ENCODE results near the gene TOX3.

The TOX3 gene

GRCh38 chr16:52494145-52494544 is 52.8 kb downstream of the TOX3 start:
- DNase-seq (ENCODE audit: low read depth in 2 of 3, low spot score in 1 of 3) = no peak

DNA sequence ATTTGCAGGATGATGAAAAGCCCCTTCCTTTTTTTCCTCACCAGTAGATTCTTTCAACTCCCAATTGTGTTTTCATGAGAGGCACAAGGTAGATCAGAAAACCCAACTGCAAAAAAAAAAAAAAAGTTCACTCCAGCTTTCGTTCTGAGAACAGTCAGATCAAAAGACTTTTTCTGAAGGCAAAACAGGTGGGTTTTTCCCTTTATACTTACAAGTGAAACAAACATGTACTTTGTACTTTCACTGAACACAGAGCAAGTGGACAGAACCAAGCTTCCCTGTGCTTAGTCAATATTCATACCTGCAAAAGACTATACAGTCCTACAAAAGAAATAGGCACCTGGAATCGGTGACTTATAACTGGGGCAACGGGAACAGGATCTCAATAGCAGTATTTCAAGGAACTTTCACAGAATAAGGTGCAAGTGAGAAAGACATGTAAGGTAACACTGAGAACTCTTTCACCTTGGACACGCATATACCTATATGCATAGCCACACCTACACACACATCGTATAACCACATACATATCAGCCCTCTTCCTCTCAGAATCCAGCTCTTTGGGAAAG is 54.1 kb downstream of the TOX3 start:
- no peak for DNase-seq (ENCODE audit: low read depth in 2 of 3, low spot score in 1 of 3)

- DNase-seq (ENCODE audit: low read depth in 2 of 3, low spot score in 1 of 3) = no peak
Observed at GRCh38 chr16:52491216-52491615, 55.7 kb downstream of the TOX3 start.

DNA sequence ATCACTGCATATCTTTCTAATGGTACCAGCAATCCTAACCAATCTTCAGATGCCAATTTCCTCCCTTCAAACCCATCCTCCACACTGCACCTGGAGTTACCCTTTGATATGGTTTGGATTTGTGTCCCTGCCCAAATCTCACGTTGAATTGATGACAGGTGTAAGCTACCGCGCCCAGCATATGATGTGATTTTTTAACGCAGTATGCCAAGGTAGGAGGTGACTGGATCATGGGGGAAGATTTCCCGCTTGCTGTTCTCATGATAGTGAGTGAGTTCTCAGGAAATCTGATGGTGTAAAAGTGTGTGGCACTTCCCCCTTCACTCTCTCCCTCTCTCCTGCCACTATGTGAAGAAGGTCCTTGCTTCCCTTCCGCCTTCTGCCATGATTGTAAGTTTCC is 57.0 kb downstream of the TOX3 start:
- DNase-seq (ENCODE audit: low read depth in 2 of 3, low spot score in 1 of 3) = no peak

DNA sequence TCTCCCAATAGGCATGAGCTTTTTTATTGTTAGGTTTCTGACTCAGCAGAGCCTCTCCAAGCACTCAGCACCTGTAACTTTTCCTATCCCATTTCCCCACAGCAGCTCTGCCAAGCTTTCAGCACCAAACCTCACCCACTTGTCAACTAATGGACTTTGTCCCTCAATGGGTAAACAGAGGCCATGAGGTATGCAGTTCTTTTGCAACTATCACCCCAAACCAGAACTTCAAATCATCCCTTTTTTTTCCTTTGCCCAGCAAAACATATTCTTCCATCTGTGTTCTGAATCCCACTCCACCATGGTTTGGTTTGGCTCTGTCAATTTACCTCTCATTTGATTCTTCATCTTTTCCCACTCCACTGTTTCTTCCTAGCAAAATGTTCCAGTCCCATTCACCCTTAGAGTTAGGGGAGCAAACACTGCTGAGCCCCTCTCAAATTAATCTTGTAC is 58.1 kb downstream of the TOX3 start:
- no peak for DNase-seq (ENCODE audit: low read depth in 2 of 3, low spot score in 1 of 3)

DNA sequence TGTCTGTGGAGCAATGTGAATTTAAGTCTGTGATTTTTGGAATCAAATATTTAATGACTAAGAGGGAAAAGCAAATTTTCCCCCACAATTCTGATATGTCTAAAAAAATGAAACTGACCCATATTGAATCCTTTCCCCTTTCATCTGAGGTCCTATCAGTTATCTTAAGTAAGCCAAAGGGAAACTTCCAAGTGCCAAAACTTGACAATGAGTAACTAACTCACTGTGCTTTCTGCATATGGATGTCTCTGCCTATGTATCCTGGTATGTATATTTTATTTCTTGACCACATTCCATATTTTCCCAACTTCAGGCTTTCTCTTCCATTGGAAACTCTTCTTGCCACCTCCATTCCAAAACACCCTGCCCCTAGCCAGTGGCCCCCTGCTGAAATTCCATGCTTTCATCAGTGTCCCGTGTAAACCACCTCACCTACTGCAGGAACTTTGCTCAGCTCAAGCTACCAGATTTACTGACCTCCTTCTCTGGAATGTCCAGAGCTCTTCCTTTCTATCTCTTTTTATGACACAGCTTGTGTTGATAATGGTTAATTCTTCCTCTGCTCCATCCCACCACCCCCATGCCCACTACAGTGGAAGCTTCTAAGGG is 59.0 kb downstream of the TOX3 start:
- DNase-seq (ENCODE audit: low read depth in 2 of 3, low spot score in 1 of 3) = no peak

- no peak for DNase-seq (ENCODE audit: low read depth in 2 of 3, low spot score in 1 of 3)
Observed at GRCh38 chr16:52480237-52480636, 66.7 kb downstream of the TOX3 start.

DNA sequence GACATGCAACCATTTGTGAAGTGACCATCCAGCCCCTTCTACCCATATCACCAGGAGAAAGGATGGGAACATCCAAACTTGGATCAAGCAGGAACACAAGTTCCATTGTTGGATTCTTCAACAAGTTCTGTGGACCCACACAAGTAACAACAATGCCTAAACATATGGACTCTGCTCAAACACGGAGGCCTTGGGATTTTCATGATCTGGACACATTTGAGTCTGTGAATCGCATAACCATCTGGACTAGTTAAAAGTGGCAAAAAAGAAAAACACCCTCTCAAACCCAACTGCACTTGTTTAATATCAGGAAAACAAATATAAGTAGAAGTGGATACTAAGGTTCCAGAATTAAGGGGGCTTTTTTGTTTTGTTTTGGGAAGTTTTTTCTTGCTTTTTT is 70.8 kb downstream of the TOX3 start:
- no peak for DNase-seq (ENCODE audit: low read depth in 2 of 3, low spot score in 1 of 3)

GRCh38 chr16:52474679-52475078 is 72.3 kb downstream of the TOX3 start:
- DNase-seq (ENCODE audit: low read depth in 2 of 3, low spot score in 1 of 3) = no peak

GRCh38 chr16:52473096-52473495 is 73.8 kb downstream of the TOX3 start:
- DNase-seq (ENCODE audit: low read depth in 2 of 3, low spot score in 1 of 3) = no peak

DNA sequence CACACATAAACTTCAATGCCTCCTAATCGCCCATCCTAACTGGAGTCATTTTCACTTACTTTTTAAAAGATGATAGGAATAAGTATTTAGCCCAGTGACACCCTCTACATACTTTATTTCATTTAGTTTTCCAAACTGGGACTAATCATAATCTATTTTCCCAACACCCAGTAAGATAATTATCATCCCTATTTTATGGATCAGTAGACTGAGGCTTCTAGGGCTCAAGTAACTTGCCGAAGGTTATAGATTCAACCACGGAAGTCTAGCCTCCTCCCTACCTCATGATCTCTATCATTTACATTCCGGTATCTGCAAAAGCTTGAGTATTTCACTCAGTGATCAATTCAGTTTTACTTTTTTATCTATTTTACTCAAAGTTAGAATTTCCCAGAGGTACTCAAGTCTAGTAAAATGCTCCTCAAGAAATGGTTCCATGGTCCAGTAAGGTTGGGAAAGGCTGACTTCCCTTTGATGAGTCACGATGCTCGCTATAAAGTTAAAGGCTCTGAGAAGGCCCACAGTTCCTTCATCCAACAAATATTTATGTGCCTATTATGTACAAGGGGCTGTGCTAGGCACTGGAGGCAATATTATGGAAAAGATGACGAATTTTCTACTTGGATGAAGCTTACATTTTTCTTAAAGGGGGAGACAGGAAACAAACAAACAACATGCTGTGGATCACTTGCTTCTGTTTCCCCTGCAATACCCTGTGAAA is 75.1 kb downstream of the TOX3 start:
- DNase-seq (ENCODE audit: low read depth in 2 of 3, low spot score in 1 of 3) = no peak

GRCh38 chr16:52470585-52470984 is 76.4 kb downstream of the TOX3 start:
- no peak for DNase-seq (ENCODE audit: low read depth in 2 of 3, low spot score in 1 of 3)

DNA sequence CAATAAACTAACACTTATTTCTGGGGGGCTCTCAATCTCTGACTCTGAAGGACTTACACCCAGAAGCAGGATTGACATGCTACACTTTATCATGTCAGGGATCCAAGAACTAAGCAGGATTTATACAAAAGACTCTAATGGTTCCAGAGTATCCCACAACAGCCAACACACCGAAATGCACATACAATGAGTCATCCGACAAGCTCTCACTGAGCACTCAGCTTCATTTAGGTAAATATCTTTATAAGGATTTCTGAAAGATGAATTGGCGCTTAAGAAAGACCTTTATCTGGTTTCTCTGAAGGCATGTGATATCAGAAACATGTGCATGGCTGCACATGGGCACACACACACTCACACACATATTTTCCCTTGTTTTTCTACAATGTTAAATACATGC is 77.2 kb downstream of the TOX3 start:
- no peak for DNase-seq (ENCODE audit: low read depth in 2 of 3, low spot score in 1 of 3)

- DNase-seq (ENCODE audit: low read depth in 2 of 3, low spot score in 1 of 3) = no peak
Observed at GRCh38 chr16:52469091-52469490, 77.9 kb downstream of the TOX3 start.

GRCh38 chr16:52467753-52468152 is 79.2 kb downstream of the TOX3 start:
- no peak for DNase-seq (ENCODE audit: low read depth in 2 of 3, low spot score in 1 of 3)

GRCh38 chr16:52466994-52467393 is 79.9 kb downstream of the TOX3 start:
- DNase-seq (ENCODE audit: low read depth in 2 of 3, low spot score in 1 of 3) = no peak

GRCh38 chr16:52465711-52466267 is 81.2 kb downstream of the TOX3 start:
- DNase-seq (ENCODE audit: low read depth in 2 of 3, low spot score in 1 of 3) = no peak

GRCh38 chr16:52463904-52464303 is 83.0 kb downstream of the TOX3 start:
- DNase-seq (ENCODE audit: low read depth in 2 of 3, low spot score in 1 of 3) = no peak

DNA sequence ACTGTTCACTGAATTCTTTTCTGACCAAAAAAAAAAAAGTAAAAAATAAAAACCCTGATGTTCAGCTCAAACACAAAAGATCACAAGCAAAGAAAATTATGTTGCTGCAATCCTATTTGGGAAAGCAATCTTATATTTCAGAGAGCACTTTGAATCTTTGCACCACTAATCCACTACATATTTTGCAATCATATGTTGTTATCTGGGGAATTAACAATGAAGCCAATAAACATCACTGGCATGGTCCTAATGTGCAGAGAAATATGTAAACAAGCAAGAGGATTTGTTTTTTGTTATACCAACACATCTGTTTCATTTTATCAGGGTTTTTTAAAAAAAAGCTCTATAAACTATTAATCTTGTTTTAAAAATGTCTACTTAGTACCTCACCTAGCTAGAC is 84.1 kb downstream of the TOX3 start:
- DNase-seq (ENCODE audit: low read depth in 2 of 3, low spot score in 1 of 3) = no peak

- no peak for DNase-seq (ENCODE audit: low read depth in 2 of 3, low spot score in 1 of 3)
Observed at GRCh38 chr16:52460639-52461178, 86.2 kb downstream of the TOX3 start.

DNA sequence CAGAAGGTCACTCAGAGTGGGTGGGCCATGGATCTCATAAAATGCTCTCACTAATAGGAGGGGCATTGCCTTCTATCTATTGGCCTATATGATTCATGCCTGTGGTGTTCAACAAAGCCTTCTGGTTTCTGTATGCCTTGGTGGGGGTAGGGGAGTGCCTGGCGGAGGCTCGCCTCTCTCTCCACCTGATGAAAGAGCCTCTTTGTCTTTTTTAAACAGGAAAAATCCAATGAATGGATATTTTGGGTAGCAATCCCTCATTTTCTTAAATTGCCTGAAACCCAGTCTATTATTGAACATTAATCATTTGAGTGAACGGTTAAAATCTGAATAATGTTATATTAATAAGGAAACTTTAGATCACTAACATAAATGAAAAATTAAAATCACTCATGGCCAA is 90.6 kb downstream of the TOX3 start:
- DNase-seq (ENCODE audit: low read depth in 2 of 3, low spot score in 1 of 3) = no peak
